Spleen (tissue), 11 donors: ENCODE measurements around the gene C8A. TPM values are rescaled to one million over a fixed set of nuclear protein-coding genes. Genes with fewer than 3 reads are reported as not detected.

Source experiments
- DNase-seq: peaks from one replicate; pipeline ENCODE4 v3.0.0-alpha.2; 2020
- H3K27ac ChIP-seq, 8 donors: fragments of 200-600 bp; sonication (generic) in 7 of 8; 1 replicate in 4 of 8; 2 replicates in 4 of 8; pipeline versions ENCODE4 v1.5.0 to v1.8.0; 2016 to 2021; ENCODE audit warnings: inconsistent platforms in 4 of 8, mild to moderate bottlenecking in 4 of 8, moderate library complexity in 1 of 8
- H3K27me3 ChIP-seq, 7 donors: fragments of 200-600 bp; sonication (generic) in 6 of 7; replicated peaks in 1 of 7; 1 replicate in 4 of 7; 2 replicates in 3 of 7; pipeline versions ENCODE4 v1.5.0 to v1.8.0; 2016 to 2021; ENCODE audit warnings: inconsistent platforms in 3 of 7, mild to moderate bottlenecking in 1 of 7
- H3K36me3 ChIP-seq, 6 donors: fragments of 200-600 bp; sonication (generic) in 5 of 6; 1 replicate in 4 of 6; 2 replicates in 2 of 6; pipeline versions ENCODE4 v1.5.0 to v1.8.0; 2016 to 2021; ENCODE audit warnings: inconsistent platforms in 2 of 6
- H3K4me1 ChIP-seq, 6 donors: fragments of 200-600 bp; sonication (generic) in 5 of 6; 1 replicate in 3 of 6; 2 replicates in 3 of 6; pipeline versions ENCODE4 v1.5.0 to v1.8.0; 2016 to 2021; ENCODE audit warnings: inconsistent platforms in 3 of 6
- H3K4me3 ChIP-seq, 8 donors: fragments of 200-600 bp; sonication (generic) in 7 of 8; 1 replicate in 4 of 8; 2 replicates in 4 of 8; pipeline versions ENCODE4 v1.5.0 to v1.8.0; 2016 to 2021; ENCODE audit warnings: inconsistent platforms in 4 of 8, mild to moderate bottlenecking in 4 of 8, moderate library complexity in 2 of 8
- H3K9me3 ChIP-seq, 8 donors: fragments of 200-600 bp; sonication (generic) in 7 of 8; 1 replicate in 4 of 8; 2 replicates in 4 of 8; pipeline versions ENCODE4 v1.5.0 to v1.8.0; 2016 to 2021; ENCODE audit warnings: inconsistent platforms in 4 of 8
- CTCF ChIP-seq, 11 experiments: fragments of 200-600 bp in 7 of 11; fragments of 450-650 bp in 4 of 11; sonication (generic) in 4 of 11; IDR thresholded peaks in 8 of 11; conservative IDR thresholded peaks in 3 of 11; 1 replicate in 7 of 11; 2 replicates in 4 of 11; pipeline versions ENCODE4 v1.4.0 to v1.8.0; 2016 to 2021; ENCODE audit warnings: antibody characterized with exemption in 11 of 11, inconsistent platforms in 4 of 11, mild to moderate bottlenecking in 1 of 11
- POLR2A ChIP-seq, 3 donors: fragments of 450-650 bp; IDR thresholded peaks; one replicate each; pipeline ENCODE4 v1.5.1; 2017; ENCODE audit warnings: antibody characterized with exemption in 3 of 3, mild to moderate bottlenecking in 1 of 3
- POLR2AphosphoS5 ChIP-seq, 3 donors: sonication (generic); formaldehyde crosslinking; IDR thresholded peaks; one replicate each; pipeline ENCODE4 v1.5.1; 2017; ENCODE audit warnings: antibody characterized with exemption in 3 of 3
- WGBS, 5 donors: extraction: QIAGEN DNeasy Blood & Tissue Kit in 3 of 5; methylation state at CpG; one replicate each; pipeline versions ENCODE4 v1.1.5 to v1.1.7; 2013 to 2018; 5-methylcytosine and 5-hydroxymethylcytosine counted together
- intact Hi-C: fragments of 100-400 bp; cut with DNase I; formaldehyde crosslinking; loops from one replicate; pipeline ENCODE4 v1.15.0; 2023; ENCODE audit warnings: low total_unique reads
- polyA plus RNA-seq, 3 donors: library from polyadenylated mRNA; stranded (reverse); fragments of 200-250 nt; gene quantifications; one replicate each; pipeline ENCODE4 v1.2.1, GENCODE V29; 2013
- total RNA-seq, 7 donors: library from RNA; depleted of rRNA in 3 of 7; stranded (reverse); fragments of >200 nt in 3 of 7; fragmentation: NEBNext Ultra II Directional in 4 of 7; extraction: Animal tissue kit (Norgen Biotek cat#: 25700) in 4 of 7; gene quantifications; one replicate each; pipeline versions ENCODE4 v1.1.0 to v1.2.1, GENCODE V29; 2016 to 2021
- donor health status: healthy with polysubstance abuse.
- donor health status: DM: no; HTN: no; CAD: no; lungs with moderate emphysema.
- donor health status: DM: no; HTN: no; CAD: no.
- donor health status: Bipolar disorder and iron deficiency.
- donor health status: healthy.
- donor health status: DM: no; HTN: no; CAD: no.
- donor health status: DM: yes; HTN: yes; CAD: no.

Gene C8A
- total and polyA plus RNA-seq, 10 donors = 0.03 TPM; not detected in 9

- Histone ChIP-seq H3K27ac (no peak overlapping the region), H3K9me3 (peaks cover 0 to 6% (median 0%) of the 10 kb centered on the region in 8 donors), H3K4me1 (no peaks in the 10 kb centered on the region), H3K36me3 (no peaks in the 10 kb centered on the region), H3K27me3 (no peaks in the 10 kb centered on the region), H3K4me3 (no peak overlapping the region)
- TF ChIP-seq POLR2AphosphoS5 (IDR thresholded peaks at IDR 0.05) (no peak), POLR2A (IDR thresholded peaks at IDR 0.05) (no peak), CTCF (IDR thresholded peaks at IDR 0.05 in 8 of 11, conservative IDR thresholded peaks at IDR 0.05 in 3 of 11) (no peak)
- 66 to 96% (median 83%) methylated on average over 3 of the region's 3 CpGs for WGBS, 5 donors
- intact Hi-C loops = no loop called here
- DNase-seq = no peak
Observed at GRCh38 chr1:56965191-56965590, 110.6 kb downstream of the C8A start.

GRCh38 chr1:56965916-56966697, 111.5 kb downstream of the C8A start, which contains the start of gene C8B:
C8B (minus strand) TSS chr1:56966015; CDS start chr1:56965948, 67 bp downstream.
- Histone ChIP-seq H3K4me1 (no peaks in the 10 kb centered on the region), H3K9me3 (peaks cover 0 to 6% (median 0%) of the 10 kb centered on the region in 8 donors), H3K27me3 (no peaks in the 10 kb centered on the region), H3K4me3 (no peak within 1 kb of the TSS), H3K27ac (no peak within 1 kb of the TSS), H3K36me3 (no peaks in the 10 kb centered on the region)
- WGBS, 5 donors = 83 to 91% (median 86%) methylated on average over 3 of the region's 3 CpGs
- intact Hi-C loops = no loop called here
- TF ChIP-seq POLR2AphosphoS5 (IDR thresholded peaks at IDR 0.05) = no peak
- TF ChIP-seq CTCF (IDR thresholded peaks at IDR 0.05 in 8 of 11, conservative IDR thresholded peaks at IDR 0.05 in 3 of 11) = no peak
- TF ChIP-seq POLR2A (IDR thresholded peaks at IDR 0.05) = no peak
- DNase-seq = no peak

- intact Hi-C loops = no loop called here
- TF ChIP-seq POLR2AphosphoS5 (IDR thresholded peaks at IDR 0.05) (no peak), POLR2A (IDR thresholded peaks at IDR 0.05) (no peak), CTCF (IDR thresholded peaks at IDR 0.05 in 8 of 11, conservative IDR thresholded peaks at IDR 0.05 in 3 of 11) (no peak)
- WGBS, 5 donors = 84 to 98% (median 94%) methylated on average over 1 of the region's 1 CpG
- Histone ChIP-seq H3K4me3 (no peak overlapping the region), H3K27me3 (no peaks in the 10 kb centered on the region), H3K4me1 (no peaks in the 10 kb centered on the region), H3K36me3 (no peaks in the 10 kb centered on the region), H3K27ac (no peak overlapping the region), H3K9me3 (peaks cover 0 to 6% (median 0%) of the 10 kb centered on the region in 8 donors)
- DNase-seq = no peak
Observed at GRCh38 chr1:56966698-56966999, 112.1 kb downstream of the C8A start.

- WGBS, 5 donors = 60 to 70% (median 67%) methylated on average over 3 of the region's 3 CpGs
- DNase-seq = no peak
- TF ChIP-seq POLR2AphosphoS5 (IDR thresholded peaks at IDR 0.05) = no peak
- TF ChIP-seq CTCF (IDR thresholded peaks at IDR 0.05 in 8 of 11, conservative IDR thresholded peaks at IDR 0.05 in 3 of 11) = no peak
- TF ChIP-seq POLR2A (IDR thresholded peaks at IDR 0.05) = no peak
- H3K36me3 ChIP-seq = no peaks in the 10 kb centered on the region
- peaks cover 0 to 10% (median 0%) of the 10 kb centered on the region in 8 donors for H3K9me3 ChIP-seq
- no peak overlapping the region for H3K27ac ChIP-seq
- H3K27me3 ChIP-seq = no peaks in the 10 kb centered on the region
- H3K4me1 ChIP-seq = no peaks in the 10 kb centered on the region
- H3K4me3 ChIP-seq = no peak overlapping the region
- intact Hi-C loops = no loop called here
Observed at GRCh38 chr1:56967355-56967754, 112.8 kb downstream of the C8A start.
